GM19463 (cell line): Measurements from ENCODE around the gene MAG.

Source experiments
- ATAC-seq: cut with Tn5 transposase; IDR thresholded peaks from one replicate; pipeline ENCODE4 v1.9.1; 2021; ENCODE audit warnings: mild to moderate bottlenecking, moderate library complexity; ENCODE audit not compliant: unreplicated experiment

The MAG gene

GRCh38 chr19:35264268-35265125, 27.5 kb upstream of the MAG start:
- no peak for ATAC-seq

DNA sequence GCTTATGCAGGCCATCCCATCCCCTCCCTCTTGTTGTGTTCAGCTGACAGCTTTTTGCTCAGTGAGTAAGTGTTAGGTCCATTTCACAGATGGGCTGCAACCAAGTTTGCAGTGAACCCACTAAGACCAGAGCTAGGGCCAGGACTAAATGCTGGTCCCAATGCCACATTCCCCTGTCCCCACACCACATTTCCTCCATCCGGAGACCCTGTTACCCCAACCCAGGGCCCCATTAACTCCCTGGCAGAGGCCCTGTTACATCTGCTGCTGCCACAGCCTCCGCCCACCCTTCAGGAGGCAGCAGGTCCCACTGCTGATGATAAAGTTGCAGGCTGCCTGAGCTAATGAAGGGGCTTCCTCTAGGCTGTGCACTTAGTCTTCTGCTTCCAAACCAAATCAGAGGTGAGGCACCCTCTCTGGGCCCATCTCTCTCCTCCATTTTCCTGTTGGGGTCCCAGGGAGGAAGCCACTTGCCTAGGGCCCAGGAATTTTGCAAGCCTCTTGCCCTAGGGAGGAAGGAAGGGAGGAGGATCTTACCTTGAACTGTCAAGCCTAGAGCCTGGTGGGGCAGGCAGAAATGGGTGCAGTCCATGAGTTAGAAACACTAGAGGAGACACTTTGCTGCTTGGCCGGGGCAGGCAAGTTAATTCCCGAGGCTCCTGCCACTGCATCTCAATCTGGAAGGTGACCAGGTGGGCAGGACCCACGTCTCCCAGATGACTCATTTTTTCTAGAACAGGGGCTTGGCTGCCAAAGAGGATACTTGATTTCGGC, 26.6 kb upstream of the MAG start:
- ATAC-seq, result no peak

DNA sequence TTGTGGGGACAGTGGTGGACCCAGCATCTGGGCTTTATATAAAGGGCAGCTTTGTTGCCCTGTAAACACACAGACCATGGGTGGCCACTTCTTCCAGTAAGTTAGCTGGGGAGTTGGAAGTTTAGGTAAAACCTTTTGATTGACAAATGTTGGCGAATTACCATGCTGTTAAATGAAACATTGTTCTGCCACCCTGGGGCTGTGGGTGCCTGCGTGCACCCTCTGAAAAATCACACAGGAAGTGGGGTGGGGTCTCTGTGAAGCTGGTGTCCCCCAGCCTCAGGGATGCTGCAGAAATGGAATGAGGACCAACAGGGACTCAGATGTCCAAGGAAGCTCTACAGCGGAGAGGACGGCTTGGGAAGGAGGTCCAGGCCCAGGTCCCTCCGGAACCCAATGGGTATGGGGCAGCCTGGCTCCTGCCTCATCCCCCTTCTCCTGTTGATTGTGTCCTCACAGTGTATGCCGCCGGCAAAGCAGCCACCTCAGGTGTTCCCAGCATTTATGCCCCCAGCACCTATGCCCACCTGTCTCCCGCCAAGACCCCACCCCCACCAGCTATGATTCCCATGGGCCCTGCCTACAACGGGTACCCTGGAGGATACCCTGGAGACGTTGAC, 26.0 kb upstream of the MAG start:
- no peak for ATAC-seq

DNA sequence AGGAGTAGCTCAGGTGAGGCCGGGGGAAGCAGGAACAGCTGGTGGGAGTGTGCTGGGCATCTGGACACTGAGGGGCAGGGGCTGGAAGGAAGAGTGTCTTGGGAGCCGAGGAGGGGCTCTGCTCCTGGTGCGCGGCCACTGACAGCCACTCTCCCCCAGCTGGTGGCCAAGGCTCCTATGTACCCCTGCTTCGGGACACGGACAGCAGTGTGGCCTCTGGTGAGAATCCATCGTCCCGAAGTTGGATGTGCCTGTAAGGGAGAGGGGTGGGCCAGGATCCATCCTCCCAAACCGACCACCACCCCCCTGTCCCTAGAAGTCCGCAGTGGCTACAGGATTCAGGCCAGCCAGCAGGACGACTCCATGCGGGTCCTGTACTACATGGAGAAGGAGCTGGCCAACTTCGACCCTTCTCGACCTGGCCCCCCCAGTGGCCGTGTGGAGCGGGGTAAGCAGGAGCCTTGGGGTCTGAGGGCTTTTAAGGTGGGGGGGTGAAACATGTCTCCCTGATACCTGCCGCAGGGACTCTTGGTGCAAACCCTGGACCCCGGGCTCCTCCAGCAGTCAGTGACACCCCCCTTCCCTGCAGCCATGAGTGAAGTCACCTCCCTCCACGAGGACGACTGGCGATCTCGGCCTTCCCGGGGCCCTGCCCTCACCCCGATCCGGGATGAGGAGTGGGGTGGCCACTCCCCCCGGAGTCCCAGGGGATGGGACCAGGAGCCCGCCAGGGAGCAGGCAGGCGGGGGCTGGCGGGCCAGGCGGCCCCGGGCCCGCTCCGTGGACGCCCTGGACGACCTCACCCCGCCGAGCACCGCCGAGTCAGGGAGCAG, 25.2 kb upstream of the MAG start:
- no peak for ATAC-seq

DNA sequence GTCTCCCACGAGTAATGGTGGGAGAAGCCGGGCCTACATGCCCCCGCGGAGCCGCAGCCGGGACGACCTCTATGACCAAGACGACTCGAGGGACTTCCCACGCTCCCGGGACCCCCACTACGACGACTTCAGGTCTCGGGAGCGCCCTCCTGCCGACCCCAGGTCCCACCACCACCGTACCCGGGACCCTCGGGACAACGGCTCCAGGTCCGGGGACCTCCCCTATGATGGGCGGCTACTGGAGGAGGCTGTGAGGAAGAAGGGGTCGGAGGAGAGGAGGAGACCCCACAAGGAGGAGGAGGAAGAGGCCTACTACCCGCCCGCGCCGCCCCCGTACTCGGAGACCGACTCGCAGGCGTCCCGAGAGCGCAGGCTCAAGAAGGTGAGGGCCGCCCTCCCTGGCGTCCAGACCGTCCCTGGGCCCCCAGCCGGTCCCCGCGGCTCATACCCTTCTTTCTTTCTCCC, 24.6 kb upstream of the MAG start:
- no peak for ATAC-seq

DNA sequence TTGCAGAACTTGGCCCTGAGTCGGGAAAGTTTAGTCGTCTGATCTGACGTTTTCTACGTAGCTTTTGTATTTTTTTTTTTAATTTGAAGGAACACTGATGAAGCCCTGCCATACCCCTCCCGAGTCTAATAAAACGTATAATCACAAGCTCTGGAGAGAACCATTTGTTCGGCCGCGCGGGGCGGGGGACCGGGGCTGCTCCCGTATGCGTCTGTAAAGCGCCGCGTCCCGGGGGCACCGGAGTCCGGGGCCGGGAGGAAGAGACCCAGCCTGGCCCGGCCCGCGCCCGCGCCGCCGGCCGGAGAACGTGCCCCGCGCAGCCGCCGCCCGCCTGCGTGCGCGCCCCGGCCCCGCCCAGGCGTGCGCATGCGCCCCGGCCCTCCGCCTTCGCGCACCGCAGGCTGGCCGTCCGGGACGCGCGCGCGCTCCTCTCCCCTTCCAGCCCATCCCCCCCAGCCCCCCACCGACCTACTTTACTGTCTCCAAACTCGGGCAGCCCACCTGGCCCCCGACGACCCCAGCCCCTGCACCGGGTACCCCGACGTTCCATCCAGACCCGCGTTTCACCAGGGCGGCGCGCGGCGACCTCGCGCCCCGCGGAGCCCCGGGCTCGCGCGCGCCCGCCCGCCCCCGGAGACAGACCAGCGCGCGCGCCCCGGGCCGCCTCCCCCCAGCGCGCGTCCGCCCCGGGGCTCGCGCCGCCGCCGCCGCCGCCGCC, 24.0 kb upstream of the MAG start:
- peak; percentile 41 for ATAC-seq

- ATAC-seq, result peak; percentile 34
Observed at GRCh38 chr19:35268536-35269437, 23.2 kb upstream of the MAG start, which contains the start of gene USF2. Gene USF2, plus strand, starts transcription at chr19:35268962. Its CDS starts 140 bp downstream, at chr19:35269102.

DNA sequence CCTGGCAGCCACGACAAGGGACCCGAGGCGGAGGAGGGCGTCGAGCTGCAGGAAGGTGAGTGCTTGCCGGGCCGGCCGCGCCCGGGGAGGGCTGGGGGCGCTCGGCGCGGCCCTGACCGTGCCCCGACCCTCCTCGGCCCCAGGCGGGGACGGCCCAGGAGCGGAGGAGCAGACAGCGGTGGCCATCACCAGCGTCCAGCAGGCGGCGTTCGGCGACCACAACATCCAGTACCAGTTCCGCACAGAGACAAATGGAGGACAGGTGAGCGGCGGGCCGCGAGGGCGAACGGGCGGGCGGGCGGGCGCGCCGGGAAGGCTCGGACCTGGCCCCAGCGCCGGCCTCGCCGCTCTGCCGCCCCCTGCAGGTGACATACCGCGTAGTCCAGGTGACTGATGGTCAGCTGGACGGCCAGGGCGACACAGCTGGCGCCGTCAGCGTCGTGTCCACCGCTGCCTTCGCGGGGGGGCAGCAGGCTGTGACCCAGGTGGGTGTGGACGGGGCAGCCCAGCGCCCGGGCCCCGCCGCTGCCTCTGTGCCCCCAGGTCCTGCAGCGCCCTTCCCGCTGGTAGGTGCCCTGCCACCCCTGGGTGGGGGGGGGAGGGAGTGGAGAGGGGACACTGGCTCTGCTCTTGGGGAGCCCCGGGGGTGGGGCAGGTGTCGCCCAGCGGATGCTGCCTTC, 22.4 kb upstream of the MAG start:
- peak; percentile 52 for ATAC-seq

- ATAC-seq, result no peak
Observed at GRCh38 chr19:35270381-35270811, 21.6 kb upstream of the MAG start.

- ATAC-seq, result no peak
Observed at GRCh38 chr19:35271546-35271945, 20.4 kb upstream of the MAG start.

- no peak for ATAC-seq
Observed at GRCh38 chr19:35272122-35272719, 19.7 kb upstream of the MAG start.

DNA sequence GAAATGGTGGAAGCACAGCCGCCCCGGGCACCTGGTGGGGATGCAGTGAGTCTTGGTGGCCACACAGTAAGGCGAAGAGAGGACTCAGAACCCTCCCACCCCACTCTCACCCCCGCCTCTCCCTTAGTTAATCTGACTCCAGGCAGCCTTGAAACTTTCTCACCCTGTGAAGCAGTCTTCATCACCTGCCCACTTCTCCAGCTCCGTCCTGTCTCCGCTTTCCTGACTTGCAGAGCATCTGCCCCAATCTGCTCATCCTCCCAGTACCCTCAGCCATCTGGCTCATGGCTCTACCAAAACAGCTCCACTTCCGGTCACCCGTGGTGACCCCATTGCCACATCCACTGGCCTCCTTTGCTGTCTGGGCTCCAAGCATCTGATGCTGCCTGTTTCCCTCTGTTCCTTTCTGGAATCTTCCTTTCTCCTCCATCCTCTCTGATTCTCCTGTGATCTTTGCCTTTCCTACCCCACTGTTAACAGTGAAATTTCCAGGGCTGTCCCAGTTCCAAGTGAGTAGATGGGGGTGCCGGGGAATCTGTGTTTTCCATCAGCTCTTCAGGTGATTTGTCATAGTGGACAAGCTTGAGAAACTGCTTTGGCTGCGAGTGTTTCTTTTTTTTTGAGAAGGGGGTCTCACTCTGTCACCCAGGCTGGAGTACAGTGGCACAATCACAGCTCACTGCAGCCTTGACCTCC, 18.9 kb upstream of the MAG start:
- ATAC-seq, result no peak

- ATAC-seq, result no peak
Observed at GRCh38 chr19:35273686-35274259, 18.2 kb upstream of the MAG start.

DNA sequence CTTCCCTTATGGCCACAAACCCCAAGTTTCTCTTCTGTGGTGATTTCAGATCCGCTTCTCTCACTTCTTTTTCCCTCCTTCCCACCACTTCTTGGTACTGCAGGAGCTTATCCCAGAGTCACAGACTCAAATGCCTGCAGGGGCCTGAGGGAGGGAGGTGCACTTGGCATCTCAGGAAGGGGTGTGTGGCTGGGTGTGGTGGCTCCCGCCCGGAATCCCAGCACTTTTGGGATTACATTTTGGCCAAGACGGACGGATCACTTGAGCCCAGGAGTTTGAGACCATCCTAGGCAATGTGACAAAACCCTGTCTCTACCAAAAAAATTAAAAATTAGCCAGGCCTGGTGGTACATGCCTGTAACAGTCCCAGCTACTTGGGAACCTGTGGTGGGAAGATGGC, 17.6 kb upstream of the MAG start:
- no peak for ATAC-seq

DNA sequence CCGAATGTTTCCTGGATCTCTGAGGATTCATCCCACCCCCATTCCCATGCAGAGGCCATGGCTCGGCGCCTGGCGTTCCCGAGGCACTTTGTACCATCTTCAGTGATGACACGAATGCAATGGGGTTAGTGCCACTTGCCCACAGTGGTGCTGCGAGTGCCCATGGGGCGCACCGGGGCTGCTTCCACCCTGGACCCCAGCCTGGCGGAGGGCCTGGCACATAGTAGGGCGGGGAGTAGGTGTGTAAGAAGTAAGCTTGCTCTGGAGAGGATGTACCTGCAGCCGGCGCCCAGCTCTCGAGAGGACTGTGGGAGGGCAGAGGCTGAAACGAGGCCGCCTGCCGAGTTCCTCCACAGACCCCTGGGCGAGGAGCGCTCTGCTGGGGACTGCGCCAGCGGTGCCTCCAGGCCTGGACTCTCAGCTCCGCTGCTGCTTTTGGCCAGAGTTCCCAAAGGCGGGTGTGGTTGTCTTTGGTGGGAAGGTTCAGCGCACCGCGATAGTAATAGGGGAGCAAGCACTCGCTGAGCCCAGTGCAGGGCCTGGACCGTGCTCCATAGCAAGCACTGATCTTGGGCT, 15.2 kb upstream of the MAG start:
- no peak for ATAC-seq

DNA sequence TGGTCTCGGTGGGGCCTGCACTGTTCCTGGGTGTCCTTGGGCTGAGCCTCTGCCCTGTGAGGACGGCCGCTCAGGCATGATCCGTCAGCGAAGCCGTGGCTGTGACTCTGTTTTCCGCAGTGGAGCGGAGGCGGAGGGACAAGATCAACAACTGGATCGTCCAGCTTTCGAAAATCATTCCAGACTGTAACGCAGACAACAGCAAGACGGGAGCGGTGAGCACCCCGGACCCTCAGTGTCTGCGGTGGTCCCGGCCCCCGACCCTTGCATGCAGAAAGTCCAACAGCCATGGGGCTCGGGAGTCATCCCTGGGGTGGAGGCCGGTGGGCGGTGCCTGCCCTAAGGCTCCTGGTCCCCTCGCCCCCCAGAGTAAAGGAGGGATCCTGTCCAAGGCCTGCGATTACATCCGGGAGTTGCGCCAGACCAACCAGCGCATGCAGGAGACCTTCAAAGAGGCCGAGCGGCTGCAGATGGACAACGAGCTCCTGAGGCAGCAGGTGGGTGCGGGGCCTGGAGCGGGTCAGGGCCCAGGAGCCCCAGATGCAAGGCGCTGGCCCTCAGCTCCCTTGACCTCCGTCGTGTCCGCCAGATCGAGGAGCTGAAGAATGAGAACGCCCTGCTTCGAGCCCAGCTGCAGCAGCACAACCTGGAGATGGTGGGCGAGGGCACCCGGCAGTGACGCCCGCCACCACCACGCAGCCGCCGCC, 13.2 kb upstream of the MAG start:
- ATAC-seq, result no peak
